Stimulated activated CD8-positive, alpha-beta memory T cell treated with anti-CD3 and anti-CD28 coated beads, Interleukin-2, amount 100 ng/mL, for 1 hour (primary cell): ENCODE measurements around the gene DPYD.

ENCODE experiments used
- DNase-seq, 2 donors: peaks; one replicate each; pipeline ENCODE4 v3.0.0-alpha.2; 2020; ENCODE audit warnings: low read depth in 2 of 2

The DPYD gene

GRCh38 chr1:97837161-97837560 lies 83.7 kb downstream of the DPYD start:
- no peak for DNase-seq

- no peak for DNase-seq
These were observed 85.9 kb downstream of the DPYD start for GRCh38 chr1:97834899-97835298.

DNA sequence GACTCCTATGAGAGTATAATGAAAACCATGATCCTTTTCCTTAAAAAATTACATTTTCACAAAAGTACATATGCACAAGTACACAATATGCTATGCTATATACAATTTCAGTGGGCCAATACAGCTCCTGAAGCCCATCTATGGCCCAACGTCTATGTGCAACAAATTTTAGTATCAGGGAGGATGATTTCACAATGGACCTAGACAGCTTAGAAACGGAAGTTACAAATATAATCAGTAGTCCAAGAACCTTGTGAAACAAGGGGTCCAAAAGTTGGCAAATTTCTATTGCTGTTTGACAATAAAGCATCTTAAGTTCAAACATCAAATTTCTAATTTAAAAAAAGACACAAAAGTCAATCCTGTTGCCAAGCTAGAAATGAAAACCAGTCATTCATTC lies 87.0 kb downstream of the DPYD start:
- DNase-seq: no peak

- DNase-seq: no peak
These were observed 88.4 kb downstream of the DPYD start for GRCh38 chr1:97832481-97832880.

DNA sequence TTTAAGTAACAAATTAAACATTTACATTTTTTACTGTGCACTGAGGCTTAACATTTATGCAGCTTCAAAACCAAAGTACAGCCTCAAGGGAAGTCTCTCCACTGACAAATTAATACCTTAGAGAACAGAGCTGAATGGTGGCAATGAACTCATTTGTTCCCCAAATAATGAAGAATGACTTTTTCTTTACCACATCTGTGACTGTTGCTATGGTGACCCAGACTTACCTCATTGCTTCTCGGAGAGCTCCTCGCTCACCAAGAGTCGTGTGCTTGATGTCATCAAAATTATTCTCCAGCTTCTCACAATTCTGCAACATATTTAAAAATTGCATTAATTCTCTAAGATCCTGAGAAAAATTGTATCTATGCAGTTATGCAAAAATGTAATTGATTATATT lies 92.9 kb downstream of the DPYD start:
- DNase-seq: no peak

- DNase-seq: no peak
These were observed 94.0 kb downstream of the DPYD start for GRCh38 chr1:97826820-97827219.

- DNase-seq: no peak
These were observed 96.2 kb downstream of the DPYD start for GRCh38 chr1:97824624-97825023.

DNA sequence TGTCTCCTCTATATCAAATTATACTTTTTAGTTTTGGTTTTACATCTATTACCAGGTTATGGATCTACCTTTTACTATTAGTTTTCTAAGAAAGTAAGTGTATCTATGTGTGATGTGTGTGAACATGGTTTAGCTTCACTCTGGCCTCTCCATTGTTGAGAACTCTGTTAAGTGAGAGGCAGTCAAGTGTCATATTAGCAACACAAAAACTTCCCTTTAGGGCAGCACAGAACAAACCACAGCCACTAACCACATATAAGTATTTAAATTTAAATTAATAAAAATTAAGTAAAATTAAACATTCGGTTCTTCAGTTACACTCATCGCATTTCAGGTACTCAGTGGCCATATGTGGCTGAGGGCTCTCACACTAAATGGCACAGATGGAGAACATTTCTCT lies 96.6 kb downstream of the DPYD start:
- no peak for DNase-seq

- DNase-seq: no peak
These were observed 100.2 kb downstream of the DPYD start for GRCh38 chr1:97820470-97821188.

DNA sequence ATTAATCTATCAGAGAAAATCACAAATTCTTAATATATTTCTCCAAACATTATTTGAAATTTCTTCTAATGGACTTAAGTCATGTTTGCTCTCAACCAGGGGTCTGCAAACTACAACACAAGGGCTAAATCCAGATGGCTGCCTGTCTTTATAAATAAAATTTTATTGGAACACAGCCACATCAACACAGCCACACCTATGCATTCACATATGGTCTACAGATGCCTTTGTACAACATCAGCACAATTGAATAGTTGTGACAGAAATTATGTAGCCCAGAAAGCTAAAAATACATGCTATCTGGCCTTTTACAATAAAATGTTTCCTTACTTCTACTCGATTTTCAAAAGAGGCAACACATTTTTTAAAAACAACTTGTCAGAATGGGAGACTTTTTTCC lies 103.9 kb downstream of the DPYD start:
- DNase-seq: no peak

- no peak for DNase-seq
These were observed 106.0 kb downstream of the DPYD start for GRCh38 chr1:97814804-97815203.

GRCh38 chr1:97814121-97814520 lies 106.7 kb downstream of the DPYD start:
- no peak for DNase-seq

- DNase-seq: no peak
These were observed 108.8 kb downstream of the DPYD start for GRCh38 chr1:97812076-97812475.

DNA sequence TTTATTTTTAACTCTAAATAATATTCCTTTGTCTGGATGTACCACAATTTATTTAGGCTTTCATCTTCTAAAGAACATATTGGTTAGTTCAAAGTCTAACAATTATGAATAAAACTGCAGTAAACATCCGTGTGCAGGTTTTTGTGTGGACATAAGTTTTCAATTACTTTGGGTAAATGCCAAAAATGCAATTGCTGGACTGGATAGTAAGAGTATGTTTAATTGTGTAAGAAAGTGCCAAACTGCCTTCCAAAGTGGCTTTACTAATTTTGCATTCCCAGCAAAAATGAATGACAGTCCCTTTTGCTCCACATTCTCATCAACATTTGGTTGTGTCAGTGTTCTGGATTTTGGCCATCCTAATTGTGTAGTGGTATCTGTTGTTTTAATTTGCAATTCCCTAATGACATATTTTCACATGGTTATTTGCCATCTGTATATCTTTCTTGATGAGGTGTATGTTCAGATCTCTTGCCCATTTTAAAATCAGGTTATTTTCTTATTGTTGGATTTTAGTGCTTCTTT lies 113.8 kb downstream of the DPYD start:
- no peak for DNase-seq

- DNase-seq: no peak
These were observed 114.5 kb downstream of the DPYD start for GRCh38 chr1:97806326-97806725.

DNA sequence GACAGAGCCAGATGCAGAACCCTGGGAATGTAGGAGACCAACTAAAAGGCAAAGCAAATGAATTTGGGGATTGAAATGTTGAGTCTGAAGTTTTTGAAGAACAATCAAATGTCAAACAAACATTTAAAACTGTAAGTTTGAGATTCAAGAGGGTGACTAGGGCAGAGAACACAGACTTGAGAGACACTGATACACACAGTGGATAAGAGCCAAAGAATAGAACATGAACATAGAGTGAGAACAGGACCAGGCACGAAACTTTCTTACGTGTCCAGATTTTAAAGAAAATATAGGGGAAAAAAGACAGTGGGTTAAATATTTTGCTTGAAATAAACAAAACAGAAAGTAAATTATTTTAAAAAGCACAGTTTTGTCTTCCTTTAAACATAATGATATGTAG lies 115.7 kb downstream of the DPYD start:
- no peak for DNase-seq

GRCh38 chr1:97803026-97803425 lies 117.8 kb downstream of the DPYD start:
- no peak for DNase-seq

GRCh38 chr1:97802011-97802410 lies 118.8 kb downstream of the DPYD start:
- no peak for DNase-seq

- DNase-seq: no peak
These were observed 123.2 kb downstream of the DPYD start for GRCh38 chr1:97797403-97798183.

DNA sequence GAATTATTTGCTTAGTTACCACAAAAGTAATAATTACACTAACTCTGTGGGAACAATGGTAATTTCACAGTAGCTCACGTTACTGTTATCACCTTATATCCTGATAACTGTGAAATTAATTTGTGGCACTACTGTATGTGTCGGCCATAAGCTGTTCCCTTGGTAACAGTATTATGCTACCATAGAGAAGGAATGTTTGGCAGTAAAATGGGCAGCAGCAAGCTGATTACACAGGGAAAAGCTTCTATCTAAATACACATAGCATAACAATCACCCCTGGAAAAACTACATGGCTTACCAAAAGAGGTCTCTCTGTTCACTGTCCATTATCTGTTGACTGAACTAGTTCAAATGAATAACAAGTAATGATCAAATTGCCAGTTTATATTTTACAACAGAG lies 124.1 kb downstream of the DPYD start:
- DNase-seq: no peak

DNA sequence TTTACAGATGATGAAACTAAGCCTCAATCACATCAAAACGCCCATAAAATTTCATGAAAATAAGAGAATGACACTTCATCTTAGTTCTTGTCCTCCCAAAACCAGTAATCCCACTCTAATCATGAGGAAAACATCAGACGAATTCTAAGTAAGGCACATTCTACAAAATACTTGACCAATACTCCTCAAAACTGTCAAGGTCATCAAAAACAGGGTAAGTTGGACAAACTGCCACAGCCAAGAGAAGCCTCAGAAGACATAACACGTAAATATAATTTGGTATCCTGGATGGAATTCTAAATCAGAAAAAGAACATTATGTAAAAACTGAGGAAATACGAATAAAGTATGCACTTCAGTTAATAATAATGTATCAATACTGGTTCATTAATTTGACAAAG lies 128.2 kb downstream of the DPYD start:
- DNase-seq: no peak

DNA sequence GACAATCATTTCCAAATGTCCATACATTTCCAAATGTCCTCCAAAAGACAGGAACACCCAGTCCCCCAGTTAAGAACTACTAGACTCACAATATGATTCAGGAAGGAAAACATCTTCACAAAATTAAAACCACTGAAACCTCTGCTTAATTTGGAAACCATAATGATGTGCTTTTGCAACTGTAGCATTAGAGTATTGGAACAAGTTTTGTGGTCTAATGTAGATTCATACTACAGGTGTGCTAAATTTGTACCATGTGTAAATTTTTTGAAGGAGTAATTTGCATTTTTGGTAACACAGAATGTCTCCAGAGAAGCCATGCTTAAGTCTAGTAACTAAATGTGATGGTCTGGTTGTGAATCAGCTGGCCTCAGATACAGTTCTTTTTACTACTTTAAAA lies 129.6 kb downstream of the DPYD start:
- no peak for DNase-seq

DNA sequence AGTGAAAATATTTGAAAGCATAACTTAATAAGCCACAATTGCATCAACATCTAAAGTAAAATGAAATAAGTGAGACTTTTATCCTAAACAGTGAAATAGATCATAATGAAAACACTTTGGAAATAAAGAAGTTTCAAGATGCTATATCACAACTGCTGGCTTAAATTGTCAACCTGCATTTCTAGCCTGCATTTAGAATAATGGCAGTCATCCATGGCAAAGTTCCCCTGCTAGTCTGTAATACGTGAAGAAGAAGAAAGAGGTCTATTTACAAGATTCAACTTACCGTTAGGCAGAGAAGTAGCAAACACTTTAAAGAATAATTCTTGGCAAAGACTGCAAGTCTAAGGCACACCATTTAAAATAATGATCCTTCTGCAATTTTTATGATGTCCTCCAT lies 133.6 kb downstream of the DPYD start:
- DNase-seq: no peak
